ENCODE data around the gene VWDE.

- TF ChIP-seq SIN3A (IDR thresholded peaks at IDR 0.05; ENCODE audit: borderline replicate concordance, insufficient read depth, low read length) (no peak), REST (IDR thresholded peaks at IDR 0.05; ENCODE audit: insufficient read depth in 1 of 2, low read depth in 2 of 2, low read length in 2 of 2) (no peak), FOXP2 (optimal IDR thresholded peaks at IDR 0.05; ENCODE audit: borderline replicate concordance, extremely low read depth, extremely low read length, insufficient read depth) (no peak)
These were observed 33.4 kb downstream of the VWDE start for GRCh38 chr7:12370249-12370648.
